Midbrain (tissue), 1 donor: ENCODE results near the gene L3HYPDH.

Experiments
- DNase-seq: peaks from one replicate; lab custom pipeline; 2025; lab: John Stamatoyannopoulos, UW

L3HYPDH gene

DNA sequence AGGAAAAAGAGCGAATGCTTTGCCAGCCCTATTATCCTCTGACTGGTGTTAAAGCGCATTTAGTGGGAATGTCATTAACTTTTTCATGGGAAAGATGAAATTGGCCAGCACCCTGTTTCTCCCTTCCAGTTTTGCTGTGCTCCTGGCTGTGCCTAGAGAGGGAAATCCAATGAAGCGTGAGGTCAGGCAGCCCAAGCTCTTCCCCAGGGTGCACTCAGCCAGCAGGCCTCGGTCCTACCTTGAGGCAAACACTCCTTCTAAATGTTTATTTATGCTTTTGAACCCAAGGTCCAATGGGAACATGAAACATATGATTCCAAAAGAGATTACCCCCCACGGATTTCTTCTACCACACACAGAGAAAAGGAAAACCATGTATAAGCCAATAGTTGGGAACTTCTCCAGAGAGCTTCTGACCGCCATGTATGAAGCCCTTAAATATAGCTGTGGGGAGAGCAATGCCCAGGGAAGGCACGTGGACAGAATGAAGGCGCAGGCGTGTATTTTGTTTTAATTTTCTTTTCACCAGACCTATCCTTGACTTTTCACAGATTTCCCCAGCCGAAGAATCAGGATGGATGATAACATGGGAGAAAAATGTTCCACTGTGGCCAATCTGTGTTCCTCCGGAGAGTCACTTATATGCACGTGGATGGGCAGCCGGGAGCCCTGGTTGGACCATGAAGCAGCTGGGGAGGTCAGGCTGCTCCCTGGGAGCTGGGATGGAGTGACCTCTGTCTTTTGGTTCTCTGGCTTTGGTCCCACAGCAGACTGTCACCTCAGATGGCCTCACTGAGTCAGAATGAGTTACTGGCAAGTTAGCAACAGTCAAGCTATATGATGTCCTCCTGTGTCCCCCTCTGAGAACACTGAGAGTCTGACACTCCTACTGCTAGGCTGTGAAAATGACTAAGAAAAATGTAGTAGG, 56.3 kb downstream of the L3HYPDH start:
- DNase-seq, result no peak

DNA sequence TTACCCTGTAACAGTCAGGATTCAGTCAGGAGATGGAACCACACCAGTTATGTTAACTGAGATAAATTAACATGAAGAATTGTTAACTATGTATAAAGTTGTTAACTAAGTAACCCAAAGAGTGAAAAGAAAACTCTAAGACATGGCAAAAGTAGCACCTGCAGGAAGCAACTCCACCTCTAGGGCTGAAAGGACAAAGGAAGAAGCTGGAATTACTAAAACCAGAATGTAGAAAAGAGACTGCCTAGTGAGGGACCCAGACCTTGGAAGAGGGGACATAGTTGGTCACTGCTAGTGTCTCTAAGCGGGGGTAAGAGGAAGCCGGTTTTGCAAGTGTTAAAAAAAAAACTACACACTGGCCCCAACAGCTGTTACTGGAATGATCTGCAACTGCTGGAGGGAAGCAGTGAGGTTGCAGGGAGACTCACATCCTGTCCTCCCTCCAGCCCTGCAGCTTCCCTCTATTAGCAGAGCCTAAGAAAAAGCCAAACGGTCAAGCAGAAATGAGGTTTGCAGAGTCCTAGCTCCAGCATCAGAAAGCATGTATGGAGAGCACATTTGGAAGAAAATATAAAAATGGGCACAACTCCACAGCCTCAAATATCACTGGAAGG, 58.8 kb downstream of the L3HYPDH start:
- DNase-seq, result no peak

DNA sequence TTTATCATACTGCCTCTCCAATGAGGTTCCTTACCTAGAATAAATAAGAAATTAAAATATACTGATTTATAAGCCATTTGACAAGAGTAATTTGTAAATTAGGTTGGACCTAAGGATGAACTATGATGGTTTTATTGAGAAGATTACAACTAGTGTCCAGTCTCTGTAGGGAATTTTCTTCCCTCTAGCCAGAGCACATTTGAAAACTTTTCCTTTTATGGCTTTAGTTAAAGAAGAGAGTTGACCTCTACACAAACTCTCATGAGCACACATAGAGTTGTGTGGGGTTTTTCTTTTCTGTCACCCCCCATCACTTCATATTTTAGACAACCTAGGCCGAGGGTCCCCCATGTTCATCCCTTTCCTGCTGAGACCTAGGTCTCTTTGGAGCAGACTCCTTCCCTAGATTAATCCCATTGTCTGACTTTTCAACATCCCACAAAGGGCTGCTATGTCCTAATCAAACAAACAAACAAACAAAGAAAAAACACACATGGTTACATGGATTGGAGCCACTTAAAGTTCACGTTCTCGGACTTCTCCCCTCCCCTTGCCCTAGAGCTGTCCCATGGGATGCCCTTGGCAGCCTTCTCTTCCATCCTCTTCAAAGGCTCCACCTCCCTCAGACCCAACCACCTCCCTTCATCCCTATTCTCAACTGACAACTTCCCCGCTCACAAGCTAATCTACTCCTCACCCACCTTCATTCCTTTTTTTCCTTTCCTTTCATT, 59.7 kb downstream of the L3HYPDH start:
- DNase-seq, result no peak
